Measurements from ENCODE around the gene MT4. TPM values are rescaled to one million over a fixed set of nuclear protein-coding genes. Genes with fewer than 3 reads are reported as not detected.

Gene MT4
- total and polyA plus RNA-seq, 2 donors (not counting 3 experiments of a cell fraction or from before 2014, with no cell fraction given): not detected

- Histone ChIP-seq H3K4me3 (replicated peaks in 1 of 3; ENCODE audit: insufficient read depth in 1 of 3, low read depth in 1 of 3, low read length in 3 of 3) (peak overlapping the region in 2 of 3 experiments; percentile 20 to 32), H3K27me3 (ENCODE audit: control insufficient read depth in 2 of 2, insufficient read depth in 2 of 2, low read length in 2 of 2) (peaks cover 20 to 21% of the 10 kb centered on the region in 2 experiments), H3K36me3 (ENCODE audit: control insufficient read depth in 2 of 2, extremely low read depth in 1 of 2, insufficient read depth in 2 of 2, low read length in 2 of 2) (no peaks in the 10 kb centered on the region), H2AFZ (ENCODE audit: low read depth, low read length) (peak overlapping the region; percentile 38), H3K79me2 (ENCODE audit: control insufficient read depth, insufficient read depth, low read length) (no peaks in the 10 kb centered on the region), H4K20me1 (replicated peaks; ENCODE audit: control insufficient read depth, extremely low read depth, insufficient read depth, low read length) (no peaks in the 10 kb centered on the region), H3K9me3 (replicated peaks; ENCODE audit: control insufficient read depth, insufficient read depth, low read length) (no peaks in the 10 kb centered on the region), H3K27ac (ENCODE audit: insufficient read depth, low read depth, low read length) (no peak overlapping the region), H3K4me1 (ENCODE audit: control insufficient read depth, extremely low read depth, insufficient read depth, low read length) (no peaks in the 10 kb centered on the region), H3K9me1 (replicated peaks; ENCODE audit: control insufficient read depth, extremely low read depth, insufficient read depth, low read length) (no peaks in the 10 kb centered on the region), H3K9ac (replicated peaks; ENCODE audit: extremely low read depth, insufficient read depth, low read length) (no peak overlapping the region), H3K4me2 (ENCODE audit: insufficient read depth, low read length) (peak overlapping the region; percentile 56)
- no TSS peak for BruUV-seq (replicated peaks)
- intact Hi-C loops (cut with micrococcal nuclease): no loop called here
- CTCF ChIA-PET: interaction anchor here (1.3 to 4.1 kb wide), 2 partner anchors 12 to 113 kb away, joined by 3 to 26 read pairs; no protein-coding TSS in a partner anchor
- FAIRE-seq (no peak), DNase-seq (ENCODE audit: low read depth, low spot score) (no peak)
- TF ChIP-seq FOS (IDR thresholded peaks at IDR 0.05; ENCODE audit: borderline replicate concordance, insufficient read depth, low read length): no peak
- no peak for TF ChIP-seq POLR2AphosphoS5 (IDR thresholded peaks at IDR 0.05; ENCODE audit: insufficient read depth, low read depth, low read length)
- no peak for TF ChIP-seq POLR2A (IDR thresholded peaks at IDR 0.05; ENCODE audit: low read depth, low read length)
- no peak for TF ChIP-seq MAX (IDR thresholded peaks at IDR 0.05; ENCODE audit: insufficient read depth, insufficient read length)
- TF ChIP-seq EZH2 (IDR thresholded peaks at IDR 0.05; ENCODE audit: borderline replicate concordance, low read depth, low read length, severe bottlenecking): no peak
- TF ChIP-seq GATA2 (IDR thresholded peaks at IDR 0.05; ENCODE audit: insufficient read depth, insufficient read length, low read depth, low read length): no peak
- TF ChIP-seq MYC (IDR thresholded peaks at IDR 0.05; ENCODE audit: low read depth, low read length): no peak
- TF ChIP-seq CTCF (IDR thresholded peaks at IDR 0.05; ENCODE audit: extremely low read depth in 1 of 2, insufficient read depth in 1 of 2, low read depth in 1 of 2, low read length in 2 of 2): no peak
- TF ChIP-seq JUN (IDR thresholded peaks at IDR 0.05; ENCODE audit: borderline replicate concordance, insufficient read depth, insufficient read length, low read depth): no peak
- POLR2A ChIA-PET: no interaction called here
- dilution Hi-C loops (cut with MboI; ENCODE audit: extremely low pct_ligation_motif_present, low sequenced_read_pairs): no loop called here
These were observed 23.9 kb downstream of the MT4 start for GRCh38 chr16:56588781-56589140.

All from endothelial cell of umbilical vein (primary cell).